HG02763 (cell line): Measurements from ENCODE around the gene CDK6.
"Not testable (repeated sequence)": the region's sequence is repeated elsewhere in the genome, so short reads cannot be mapped to it uniquely, and the experiment has no call there.

ENCODE experiments used
- ATAC-seq: cut with Tn5 transposase; IDR thresholded peaks from one replicate; pipeline ENCODE4 v1.9.1; 2021; ENCODE audit warnings: mild to moderate bottlenecking, moderate library complexity; ENCODE audit not compliant: unreplicated experiment

The CDK6 gene

GRCh38 chr7:92836489-92836999 lies at the start of gene CDK6:
TSS of gene CDK6 (minus strand) at chr7:92836573. CDS start at chr7:92833323, 3,250 bp downstream.
- ATAC-seq, result peak; percentile 37

DNA sequence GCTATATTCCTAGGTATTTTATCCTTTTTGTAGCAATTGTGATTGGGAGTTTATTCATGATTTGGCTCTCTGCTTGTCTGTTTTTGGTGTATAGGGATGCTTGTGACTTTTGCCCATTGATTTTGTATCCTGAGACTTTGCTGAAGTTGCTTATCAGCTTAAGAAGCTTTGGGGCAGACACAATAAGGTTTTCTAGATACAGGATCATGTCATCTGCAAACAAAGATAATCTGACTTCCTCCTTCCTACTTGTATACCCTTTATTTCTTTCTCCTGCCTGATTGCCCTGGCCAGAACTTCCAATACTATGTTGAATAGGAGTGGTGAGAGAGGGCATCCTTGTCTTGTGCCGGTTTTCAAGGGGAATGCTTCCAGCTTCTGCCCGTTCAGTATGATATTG lies 49.7 kb upstream of the CDK6 start:
- not testable (repeated sequence) for ATAC-seq

- ATAC-seq, result no peak
These were observed 47.8 kb upstream of the CDK6 start for GRCh38 chr7:92884218-92884617.

GRCh38 chr7:92882760-92883159 lies 46.4 kb upstream of the CDK6 start:
- no peak for ATAC-seq

DNA sequence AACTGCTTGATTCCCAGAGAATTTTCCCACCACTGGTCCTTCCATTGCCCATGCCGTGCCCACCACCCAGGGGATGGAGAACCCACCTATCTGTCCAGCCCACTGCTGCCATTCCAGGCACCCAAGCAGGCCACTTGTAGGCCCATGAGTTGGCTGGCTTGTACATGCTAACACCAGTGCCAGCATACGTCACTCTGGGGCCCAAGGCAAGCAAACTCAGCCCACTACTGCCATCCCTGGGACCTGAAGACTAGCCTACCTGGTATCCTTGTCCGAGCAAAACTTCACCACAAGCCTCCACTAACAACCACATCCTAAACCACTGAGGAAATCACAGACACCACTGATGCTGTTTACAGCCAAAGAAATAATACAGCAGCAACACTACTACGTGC lies 44.7 kb upstream of the CDK6 start:
- no peak for ATAC-seq

GRCh38 chr7:92880212-92881090 lies 44.1 kb upstream of the CDK6 start:
- peak; percentile 61 for ATAC-seq

- ATAC-seq, result no peak
These were observed 41.0 kb upstream of the CDK6 start for GRCh38 chr7:92877367-92877766.

GRCh38 chr7:92876836-92877235 lies 40.5 kb upstream of the CDK6 start:
- ATAC-seq, result no peak

GRCh38 chr7:92875719-92876118 lies 39.3 kb upstream of the CDK6 start:
- no peak for ATAC-seq

GRCh38 chr7:92875173-92875572 lies 38.8 kb upstream of the CDK6 start:
- no peak for ATAC-seq

DNA sequence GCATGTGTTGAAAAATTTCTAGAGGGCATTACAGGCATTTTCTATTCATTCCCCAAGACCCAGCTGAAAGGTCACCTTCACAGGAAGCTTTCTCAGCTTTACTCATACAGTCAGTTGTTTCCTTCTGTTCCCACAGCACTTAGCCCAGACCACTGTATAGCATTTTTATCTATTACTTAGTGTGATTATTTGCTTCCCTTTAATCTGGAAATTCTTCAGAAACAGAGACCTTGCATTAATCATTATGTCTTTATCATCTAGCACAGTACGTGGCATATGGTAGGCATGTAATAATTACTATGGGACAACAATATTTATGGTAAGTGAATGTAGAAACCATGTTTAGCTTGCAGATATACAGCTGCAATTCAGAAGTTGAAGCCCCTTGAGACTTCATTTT lies 38.2 kb upstream of the CDK6 start:
- ATAC-seq, result no peak

DNA sequence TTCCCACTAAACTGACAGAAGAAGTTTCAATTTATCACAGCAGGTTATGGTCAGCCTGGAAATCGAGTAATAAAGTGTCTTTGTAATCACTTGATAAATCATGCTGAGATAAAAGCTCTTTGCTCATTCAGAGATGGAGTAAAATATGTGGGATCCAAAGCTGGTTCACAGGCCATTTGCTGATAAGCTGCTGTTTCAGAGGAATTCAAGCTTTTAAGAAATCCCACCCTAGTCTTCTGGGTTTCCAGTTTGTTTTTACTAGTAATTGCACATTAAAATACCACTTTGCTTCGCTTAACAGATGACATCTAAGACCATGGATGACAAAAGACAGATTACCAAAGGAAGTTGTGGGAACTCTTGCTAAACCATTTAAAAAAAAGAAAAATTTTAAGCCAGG lies 37.4 kb upstream of the CDK6 start:
- no peak for ATAC-seq

DNA sequence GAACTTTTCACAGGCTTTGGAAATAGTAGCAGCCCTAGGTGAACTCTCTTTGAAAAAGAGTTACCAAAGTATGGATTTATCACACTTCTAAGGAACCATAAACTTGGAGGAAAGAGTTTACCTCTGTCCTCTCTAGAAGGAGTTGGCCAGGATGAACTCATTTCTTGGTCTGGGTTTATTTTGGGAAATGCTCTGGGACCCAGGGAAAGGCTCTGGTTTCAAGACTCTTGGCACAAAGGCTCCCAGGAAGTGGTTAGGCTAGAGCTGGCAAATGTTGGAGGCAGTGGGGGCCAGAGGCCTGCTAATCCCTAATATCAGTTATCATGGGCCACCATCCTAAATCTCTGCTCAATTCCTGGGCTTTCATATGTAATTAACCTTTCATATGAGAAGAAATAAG lies 36.3 kb upstream of the CDK6 start:
- ATAC-seq, result no peak

DNA sequence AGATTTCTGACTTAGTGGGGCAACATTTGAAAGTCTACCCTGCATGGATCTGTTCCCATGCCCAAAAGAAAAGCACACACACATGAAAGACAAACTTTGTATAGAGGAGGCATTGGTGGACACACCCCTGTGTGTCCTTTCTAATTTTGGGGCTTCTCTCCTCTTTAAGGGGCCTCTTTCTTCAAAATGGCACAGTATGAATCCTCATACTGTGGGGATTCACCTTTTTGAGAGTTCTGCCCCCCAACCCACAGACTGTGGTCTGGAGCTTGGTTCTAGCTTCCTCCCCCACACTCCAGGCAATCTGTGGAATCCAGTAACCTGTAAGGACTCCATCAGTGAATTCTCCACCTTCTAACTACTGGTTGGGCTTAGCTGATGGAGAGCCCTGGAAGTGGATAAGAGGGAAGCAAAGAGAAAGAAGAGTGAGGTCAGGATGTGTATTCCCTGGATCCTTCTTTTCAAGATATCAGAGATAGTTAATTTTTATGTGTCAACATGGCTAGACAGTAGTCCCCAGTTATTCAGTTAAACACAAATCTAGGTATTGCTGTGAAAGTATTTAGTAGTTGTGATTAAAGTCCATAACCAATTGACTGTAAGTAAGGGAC lies 32.4 kb upstream of the CDK6 start:
- ATAC-seq, result no peak

- not testable (repeated sequence) for ATAC-seq
These were observed 27.8 kb upstream of the CDK6 start for GRCh38 chr7:92864169-92864568.

DNA sequence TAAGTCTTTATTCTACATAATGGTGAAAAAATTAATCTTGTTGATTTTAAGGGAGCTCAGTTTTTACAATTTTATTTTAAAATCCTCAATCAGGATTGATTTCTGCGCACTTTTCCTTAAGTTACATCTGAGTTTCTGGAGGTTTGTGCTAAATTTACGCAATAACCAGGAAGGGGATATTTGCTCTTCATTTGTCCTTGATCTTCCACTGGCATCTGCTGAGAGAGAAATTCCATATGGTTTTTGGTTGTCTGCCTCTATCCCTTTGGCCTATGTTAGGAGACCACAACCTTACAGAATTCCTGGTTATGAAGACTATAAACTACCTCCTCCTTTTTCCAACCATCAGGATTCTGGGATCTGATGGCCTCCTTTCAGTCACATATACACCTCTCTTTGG lies 20.1 kb upstream of the CDK6 start:
- no peak for ATAC-seq

DNA sequence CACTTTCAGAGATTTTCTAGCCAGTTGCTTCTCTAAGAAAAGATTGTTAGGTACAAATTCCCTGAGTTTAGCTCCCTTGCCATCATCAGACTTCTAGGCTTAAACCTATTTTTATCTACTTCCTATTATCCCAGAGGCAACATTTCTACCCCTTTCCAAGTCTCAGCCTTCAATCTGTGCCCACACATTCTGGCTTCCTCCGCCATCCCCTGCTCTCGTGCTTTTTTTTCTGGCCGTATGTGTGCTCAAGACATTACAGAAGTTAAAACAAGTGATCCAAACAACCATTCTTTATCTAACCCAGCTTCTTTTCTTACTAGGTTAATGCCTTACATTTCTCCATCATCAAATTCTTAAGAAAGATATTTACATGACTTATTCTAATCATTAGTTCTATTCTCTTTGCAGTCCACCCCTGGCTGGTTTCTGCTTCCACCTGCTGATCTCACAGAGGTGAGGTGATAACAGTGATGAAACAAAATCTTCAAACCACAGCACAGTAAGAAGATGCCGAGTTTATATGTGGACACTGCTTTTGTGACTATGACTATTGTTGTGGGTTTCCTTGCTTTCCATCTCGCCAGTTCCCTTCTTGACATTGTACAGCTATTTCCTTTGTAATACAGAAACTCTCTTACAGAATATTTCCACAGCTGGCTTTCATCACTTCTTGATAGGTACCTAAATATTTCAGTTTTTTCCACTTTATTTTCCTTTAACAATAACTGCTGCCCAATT lies 18.3 kb upstream of the CDK6 start:
- ATAC-seq, result no peak

- ATAC-seq, result no peak
These were observed 15.4 kb upstream of the CDK6 start for GRCh38 chr7:92851732-92852131.

DNA sequence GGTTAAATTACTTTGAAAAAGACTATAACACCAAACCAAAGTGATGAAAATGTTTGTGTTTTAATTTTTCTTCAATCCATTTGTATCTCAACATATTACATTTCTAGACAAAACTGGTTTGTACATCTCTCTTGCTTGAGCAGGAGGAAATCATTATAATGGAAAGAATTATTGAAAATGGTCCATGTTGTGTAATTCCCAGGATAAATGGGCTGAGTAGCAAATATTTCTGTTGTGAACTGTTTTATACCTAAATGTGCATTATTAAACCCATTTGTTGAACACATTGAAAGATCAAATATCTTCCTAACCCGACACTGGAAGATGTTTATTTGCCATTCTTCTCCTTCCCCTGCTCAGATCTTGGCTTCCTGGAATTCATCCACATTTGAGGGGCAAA lies 14.1 kb upstream of the CDK6 start:
- no peak for ATAC-seq

GRCh38 chr7:92849322-92849721 lies 12.9 kb upstream of the CDK6 start:
- ATAC-seq, result no peak

- no peak for ATAC-seq
These were observed 12.5 kb upstream of the CDK6 start for GRCh38 chr7:92848851-92849250.

- ATAC-seq, result no peak
These were observed 12.1 kb upstream of the CDK6 start for GRCh38 chr7:92848441-92848840.
